ENCODE measurements around the gene ANKRD13B.
"Not testable (repeated sequence)": the region's sequence is repeated elsewhere in the genome, so short reads cannot be mapped to it uniquely, and the experiment has no call there.

The ANKRD13B gene

DNA sequence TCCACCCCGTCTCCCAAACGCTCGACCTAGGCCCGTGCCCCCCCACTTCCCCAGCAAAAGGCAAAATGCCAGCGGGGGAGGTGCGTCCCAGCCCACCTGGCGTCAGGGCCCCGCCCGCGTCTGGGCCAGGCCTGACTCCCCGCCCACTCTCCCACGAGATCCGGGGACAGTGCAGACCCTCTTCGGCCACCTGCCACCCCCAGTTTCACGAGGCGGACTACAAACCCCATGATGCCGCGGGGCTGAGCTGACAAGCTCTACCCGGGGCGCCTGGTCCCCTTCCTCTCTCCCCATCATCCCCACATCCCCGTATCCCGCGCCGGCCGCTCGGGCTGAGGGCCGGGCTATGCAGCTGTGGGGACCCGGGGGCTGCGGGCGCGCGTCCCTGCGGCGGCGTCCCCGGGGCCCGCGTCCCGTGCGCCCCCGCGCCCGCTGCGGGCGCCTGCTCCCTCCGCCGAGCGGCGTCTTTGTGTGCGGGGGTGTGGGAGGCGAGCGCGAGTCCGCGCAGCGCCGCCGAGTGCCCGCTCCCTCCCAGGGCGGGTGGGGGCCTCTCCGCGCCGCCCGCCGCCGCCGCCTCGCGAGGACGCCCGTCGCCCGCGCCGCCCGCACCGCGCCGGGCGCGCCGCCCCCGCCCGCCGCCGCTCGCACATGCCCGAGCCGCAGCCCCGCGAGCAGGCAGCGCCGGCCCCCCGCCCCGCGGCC, at the start of gene ANKRD13B:
ANKRD13B (plus strand) TSS at position 283 of the 702 bp plus-strand sequence. CDS start 490 bp downstream, outside the sequence.
- DNase-seq: peak; percentile 59 to 70

DNA sequence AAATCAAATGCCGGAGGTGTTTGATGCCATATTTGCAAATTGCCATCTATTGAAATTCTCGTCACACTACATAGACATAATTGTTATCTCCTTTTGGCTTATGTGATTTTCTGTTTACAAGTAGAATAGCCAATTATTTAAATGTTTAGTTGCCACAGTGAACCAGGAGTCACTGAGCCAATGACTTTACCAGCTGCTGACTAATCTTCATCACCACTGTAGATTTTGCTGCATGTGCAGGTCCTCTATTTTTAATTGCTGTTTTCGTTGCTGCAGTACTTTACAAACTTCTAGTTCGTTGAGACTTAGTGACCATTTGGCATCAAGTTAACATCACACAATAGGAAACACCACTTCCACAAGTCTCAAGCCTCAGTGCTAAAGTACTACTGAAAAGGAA, 48.9 kb upstream of the ANKRD13B start:
- DNase-seq: no peak

DNA sequence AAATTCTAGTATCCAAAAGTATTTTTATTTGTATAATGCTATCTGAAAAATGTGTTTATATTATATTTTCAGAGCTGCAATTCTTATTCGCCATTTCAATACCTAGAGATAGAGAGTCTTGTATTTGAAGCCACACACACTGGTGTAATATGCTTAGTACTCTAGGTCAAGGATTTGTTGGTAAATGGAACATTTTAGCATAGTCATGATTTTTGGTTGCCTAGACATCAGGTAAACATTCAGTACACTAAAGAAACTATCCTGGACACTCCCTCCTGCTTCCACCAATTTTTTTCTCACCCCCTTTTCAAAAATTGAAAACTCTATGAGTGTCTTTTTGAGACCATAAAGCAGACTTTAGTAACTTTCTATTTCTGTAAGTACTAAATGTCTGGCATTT, 46.8 kb upstream of the ANKRD13B start:
- DNase-seq: no peak

DNA sequence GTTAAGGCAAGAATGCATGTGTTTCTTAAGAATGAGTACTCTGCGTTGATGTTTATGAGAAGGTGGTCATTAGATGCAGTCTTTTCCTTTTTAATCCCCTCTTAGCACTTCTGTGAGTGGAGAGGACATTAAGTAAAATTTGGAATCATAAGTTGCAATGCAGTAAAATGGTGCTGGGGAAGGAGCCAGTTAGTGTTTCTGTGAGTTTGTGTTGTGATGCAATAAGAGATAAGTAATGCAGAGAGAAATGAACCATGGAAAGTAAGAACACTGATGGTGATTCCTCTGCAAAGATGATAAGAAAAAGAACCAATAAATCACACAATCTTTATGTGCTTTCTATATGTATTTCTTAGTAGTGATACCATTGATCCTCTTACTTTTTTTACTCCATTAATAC, 46.1 kb upstream of the ANKRD13B start:
- no peak for DNase-seq

DNA sequence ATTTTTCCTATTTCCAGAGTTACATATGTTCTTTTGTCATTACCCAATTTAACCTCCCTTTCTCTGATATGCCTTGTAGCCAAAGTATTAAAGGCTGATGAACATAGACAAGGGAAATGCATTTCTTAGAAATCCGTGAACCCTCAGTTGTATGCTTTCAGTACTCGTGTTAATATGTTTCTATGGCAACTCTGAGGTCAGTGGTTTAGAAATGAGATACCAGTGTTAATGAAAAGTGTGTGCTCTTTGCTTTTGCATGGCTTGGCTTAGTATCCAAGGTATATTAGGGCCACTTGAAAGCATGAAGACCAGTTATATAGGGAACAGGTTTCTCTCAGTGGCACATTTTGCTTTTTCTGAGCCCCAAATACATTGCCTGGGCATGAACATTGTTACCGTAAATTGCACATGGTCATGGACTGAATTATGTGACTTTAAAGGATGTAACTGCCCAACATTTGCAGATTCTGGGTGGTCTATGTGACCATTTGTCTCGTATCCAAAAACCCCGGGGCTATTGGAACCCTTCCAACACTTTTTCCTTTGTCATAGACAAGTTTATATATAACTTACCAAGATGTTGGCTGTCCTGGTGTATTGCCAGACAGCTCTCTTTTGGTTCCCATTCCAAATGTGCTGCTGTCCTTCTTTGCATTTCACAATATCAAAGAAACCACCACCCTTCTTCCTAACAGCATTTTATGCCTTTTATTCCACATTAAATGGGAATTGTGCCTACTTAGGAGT, 43.6 kb upstream of the ANKRD13B start:
- DNase-seq: no peak

DNA sequence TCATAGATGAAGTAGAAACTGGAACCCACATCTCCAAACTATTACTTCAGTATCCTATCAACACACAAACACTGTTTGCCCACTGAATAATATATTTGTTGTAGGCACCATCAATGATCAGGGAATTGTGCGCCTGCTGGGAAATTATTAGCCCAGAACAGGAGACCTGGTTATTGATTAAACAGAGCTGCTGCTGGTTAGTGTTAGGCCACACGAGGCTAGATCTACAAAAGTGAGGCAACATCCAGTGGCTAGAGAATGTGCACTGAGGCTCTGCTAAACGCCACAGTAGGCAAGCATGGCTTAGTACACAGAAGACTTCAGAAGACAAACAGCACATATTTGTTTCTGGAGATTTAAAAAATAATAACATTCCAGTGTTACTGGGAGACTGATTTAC, 37.1 kb upstream of the ANKRD13B start:
- no peak for DNase-seq

DNA sequence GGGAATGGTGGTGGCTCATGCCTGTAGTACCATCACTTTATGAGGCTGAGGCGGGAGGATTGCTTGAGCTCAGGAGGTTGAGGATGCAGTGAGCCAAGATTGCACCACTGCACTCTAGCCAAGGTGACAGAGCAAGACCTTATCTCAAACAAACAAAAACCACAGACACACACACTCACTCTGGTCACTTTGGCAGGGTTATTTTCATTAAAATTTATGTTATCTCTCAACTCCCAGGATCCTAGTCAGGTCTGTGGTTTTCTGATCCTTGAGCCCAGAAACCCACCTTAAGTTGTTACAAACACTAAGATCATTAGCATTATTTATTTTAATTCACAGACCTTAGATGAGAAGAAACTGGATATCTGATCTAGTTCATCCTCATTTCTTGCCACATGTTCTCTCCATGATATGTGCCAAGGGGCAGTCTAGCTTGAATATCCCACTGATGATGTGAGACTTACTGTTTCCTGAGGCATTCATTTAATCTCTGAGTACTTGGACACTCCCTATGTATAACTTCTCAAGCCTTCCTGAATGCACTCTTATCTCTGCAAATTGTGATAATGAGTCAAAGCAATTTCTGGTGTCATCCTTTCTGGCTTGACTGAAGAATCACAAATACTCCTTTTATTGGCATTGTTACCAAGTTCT, 35.7 kb upstream of the ANKRD13B start:
- no peak for DNase-seq

DNA sequence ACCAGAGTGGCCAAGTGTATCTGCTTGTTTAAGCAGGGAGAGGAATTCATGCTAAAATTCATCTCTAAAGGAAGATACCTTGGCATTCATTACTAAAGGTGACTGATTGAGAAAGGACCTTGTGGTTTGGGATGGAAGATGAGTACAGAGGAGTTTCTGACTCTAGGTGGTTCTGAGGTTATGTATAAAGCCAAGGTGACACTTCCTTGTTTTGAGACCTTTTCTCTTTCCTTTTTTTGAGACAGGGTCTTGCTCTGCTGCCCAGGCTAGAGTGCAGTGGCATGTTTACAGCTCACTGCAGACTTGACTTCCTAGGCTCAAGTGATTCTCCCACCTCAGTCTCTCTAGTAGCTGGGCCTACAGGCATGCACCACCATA, 35.2 kb upstream of the ANKRD13B start:
- no peak for DNase-seq

DNA sequence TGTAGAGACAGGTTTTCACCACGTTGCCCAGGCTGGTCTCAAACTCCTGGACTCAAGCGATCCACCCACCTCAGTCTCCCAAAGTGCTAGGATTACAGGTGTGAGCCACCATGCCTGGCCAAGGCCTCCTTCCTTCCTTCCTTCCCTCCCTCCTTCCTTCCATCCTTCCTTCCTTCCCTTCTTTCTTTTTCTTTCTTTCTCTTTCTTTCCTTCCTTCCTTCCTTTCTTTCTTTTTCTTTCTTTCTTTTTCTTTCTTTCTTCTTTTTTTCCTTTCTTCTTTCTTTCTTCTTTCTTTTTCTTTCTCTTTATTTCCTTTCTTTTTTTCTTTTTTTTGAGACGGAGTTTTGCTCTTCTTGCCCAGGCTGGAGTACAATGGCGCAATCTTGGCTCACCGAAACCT, 34.8 kb upstream of the ANKRD13B start:
- not testable (repeated sequence) for DNase-seq

DNA sequence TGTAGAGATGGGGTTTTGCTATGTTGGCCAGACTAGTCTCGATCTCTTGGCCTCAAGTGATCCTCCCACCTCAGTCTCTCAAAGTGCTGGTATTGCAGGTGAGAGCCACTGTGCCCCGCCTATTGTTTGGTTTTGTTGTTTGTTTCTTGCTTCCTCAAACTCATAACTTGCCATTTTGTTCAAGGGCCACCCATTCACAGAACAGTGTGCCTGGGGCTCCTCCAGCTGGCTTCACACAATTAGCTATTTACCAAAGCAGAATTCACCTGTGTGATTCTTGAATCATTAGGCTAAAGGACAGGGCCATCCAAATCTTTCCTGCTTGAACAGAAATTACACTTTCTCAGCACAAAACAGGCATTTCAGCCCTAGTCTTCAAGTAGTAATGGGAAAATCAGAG, 33.3 kb upstream of the ANKRD13B start:
- DNase-seq: no peak

DNA sequence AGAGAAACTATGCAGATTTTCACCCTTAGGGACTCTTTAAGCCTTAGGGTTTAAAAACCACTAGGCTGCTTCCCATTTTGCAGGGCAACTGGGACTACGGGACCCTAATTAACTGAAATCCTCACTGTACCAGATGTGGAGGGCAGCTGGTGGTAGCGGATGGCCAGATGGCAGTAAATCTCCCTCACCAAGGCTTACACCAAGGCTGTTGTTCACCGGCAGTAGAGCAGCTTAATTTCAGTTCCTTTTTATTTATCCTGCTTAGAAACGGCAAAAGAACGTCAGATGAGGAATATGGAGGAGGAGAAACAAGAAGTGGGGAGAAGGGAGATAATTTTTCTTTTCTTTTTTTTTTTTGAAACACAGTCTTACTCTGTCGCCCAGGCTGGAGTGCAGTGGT, 32.6 kb upstream of the ANKRD13B start:
- DNase-seq: no peak

DNA sequence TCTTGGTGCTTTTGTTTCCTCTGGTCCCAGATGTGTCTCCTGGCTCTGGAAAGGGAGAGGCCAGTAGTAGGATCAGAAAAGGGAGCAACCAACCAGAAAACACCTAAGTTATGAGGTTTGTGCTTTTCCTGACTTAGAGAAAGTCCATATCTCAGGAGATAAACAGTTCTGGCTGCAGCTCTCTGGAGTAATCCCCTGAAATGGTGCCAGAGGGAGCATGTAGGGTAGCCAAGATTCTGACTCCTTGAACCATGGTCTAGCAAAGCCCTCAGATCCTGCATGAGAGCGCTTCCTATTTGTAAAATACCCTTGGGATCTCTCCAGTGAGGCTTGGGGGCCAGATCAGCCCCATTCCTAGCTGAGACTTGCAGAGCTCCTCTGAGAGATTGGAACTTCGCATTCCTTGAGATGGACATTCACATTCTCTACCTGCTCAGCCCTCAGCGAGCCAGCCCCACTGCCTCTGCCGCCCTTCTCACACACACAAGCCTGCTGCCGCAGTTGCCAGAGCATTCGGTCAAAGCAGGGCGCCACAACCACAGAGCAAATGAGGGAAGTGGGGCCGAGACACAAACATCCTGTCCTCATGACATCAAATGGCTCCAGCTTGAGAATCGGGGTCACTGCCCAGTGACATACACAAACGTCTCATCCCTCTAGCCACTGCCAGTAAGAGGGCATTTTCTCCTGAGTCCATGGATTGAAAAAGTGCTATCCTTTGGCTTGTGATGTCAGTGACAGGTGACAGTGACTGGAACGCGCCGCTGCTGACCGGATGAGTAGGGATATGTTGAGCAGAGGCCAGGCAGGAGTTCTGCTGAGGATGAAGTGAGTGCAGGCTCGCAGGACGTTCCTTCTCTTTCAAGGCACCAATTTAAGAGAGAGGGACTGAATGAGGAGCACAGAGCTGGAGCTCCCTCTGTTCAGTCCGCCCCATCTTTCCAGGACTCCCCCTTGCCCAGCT, 31.1 kb upstream of the ANKRD13B start:
- no peak for DNase-seq

DNA sequence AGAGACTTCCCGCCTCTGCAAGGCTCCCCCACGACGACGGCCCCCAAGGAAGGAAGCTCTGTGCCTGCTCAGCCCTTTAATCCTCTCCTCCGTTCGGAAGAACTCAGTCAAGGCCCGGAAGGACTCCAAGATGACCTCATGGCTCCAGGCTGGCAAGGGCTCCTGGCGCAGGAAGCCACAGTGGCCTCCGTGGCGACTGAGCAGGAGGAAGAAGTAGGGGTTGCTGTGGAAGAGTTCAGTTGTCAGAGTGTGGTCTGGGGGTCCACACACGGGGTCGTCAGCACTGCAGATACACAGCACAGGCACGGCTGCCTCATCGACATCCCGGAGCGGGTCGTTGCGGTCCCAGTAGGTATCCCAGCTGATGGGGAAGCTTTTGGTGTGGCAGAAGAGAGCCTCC, 30.3 kb upstream of the ANKRD13B start:
- DNase-seq: no peak

DNA sequence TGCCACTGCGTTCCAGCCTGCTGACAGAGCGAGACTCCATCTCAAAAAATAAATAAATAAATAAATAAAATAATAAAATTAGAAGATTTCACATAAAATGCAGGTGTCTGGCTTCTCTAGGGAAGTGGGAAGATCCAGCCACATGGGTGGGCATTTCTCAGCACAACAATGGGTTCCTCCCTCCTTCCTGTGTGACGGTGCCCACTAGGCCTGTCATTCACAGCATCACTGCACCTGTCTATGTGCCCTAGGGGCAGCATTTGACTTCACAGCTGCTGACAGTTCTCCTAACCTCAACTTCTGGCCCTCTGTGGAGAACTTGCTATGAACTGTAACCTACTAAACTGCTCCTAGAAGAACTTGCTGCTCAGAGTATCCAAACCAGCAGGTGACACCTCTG, 29.1 kb upstream of the ANKRD13B start:
- no peak for DNase-seq

DNA sequence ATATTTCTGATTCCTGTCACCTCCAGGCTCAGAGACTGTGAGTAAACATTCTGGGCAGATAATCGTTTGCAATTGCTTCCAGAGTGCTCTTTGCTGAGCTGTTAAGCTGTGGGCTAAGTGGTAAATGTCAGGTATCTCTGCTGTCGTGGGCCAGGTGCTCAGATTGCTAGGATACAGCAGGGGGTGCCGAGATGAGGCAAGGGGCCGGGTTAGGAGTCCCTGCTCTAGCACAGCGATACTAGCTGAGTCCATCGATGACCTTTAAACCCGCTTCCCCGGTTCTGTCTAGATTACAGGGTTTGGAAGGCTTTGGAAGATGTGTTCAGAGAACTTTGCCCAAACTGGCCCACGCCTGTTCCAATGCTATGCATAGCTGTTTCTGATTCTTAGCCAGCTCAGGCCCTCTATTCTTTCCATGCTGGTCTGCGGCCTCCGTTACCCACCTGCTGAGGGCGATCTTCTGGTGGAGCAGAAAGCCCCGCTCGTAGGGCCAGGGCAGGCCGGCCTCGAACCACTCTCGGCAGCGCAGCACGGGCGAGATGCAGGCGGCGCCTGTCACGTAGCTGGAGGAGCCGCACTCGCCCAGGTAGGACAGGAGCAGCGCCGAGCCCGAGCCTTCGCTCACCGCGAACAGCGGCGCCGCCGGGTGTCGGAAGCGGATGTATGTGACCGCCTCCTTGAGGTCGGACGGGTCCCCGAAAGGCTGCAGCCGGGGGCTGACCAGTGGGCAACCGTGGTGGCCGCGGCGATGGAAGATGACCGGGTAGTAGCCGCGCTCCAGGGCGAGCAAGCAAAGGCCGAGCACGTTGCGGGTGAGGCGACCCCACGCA, 27.1 kb upstream of the ANKRD13B start:
- peak; percentile 53 to 71 for DNase-seq

DNA sequence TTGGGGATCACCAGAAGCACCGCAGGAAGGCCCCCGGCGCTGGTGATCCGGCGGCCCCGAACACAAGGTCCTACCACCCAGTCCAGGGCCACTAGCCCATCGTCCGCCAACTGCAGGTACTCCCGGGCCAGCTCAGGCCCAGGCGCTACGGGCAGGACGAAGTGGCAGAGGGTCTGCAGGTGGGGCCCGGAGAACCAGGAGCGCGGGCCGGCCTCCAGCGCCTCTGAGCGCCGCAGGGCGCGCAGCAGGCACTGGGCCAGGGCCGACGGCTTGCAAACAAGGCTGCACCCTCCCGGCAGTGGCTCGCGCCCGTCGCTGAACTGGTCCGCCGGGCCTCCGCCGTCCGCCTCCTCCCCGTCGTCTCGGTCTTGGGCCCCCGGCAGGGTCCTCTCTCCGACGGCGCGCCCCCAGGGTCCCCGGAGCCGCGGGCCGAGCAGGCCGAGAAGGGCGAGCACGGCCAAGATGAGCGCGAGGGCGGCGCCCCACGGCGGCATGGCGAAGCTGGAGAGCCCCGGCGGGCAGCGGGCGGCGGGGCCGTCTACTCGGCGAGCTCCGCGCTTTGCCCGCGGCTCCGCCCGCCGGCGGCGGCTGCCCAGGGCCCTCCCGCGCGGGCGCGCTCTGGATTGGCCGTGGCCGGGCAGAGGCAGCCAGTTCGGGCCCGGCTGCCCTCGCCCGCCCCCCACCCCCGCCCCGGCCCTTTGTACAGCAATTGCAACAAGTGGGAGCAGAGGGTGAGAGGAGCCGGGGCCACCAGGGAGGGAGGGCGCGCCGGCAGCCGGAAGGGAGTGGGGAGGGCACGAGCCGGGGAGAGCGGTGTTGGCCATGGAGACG, 26.2 kb upstream of the ANKRD13B start, which contains the start of gene ABHD15:
ABHD15 (minus strand) TSS at position 565 of the 831 bp plus-strand sequence; CDS start at position 494, 71 bp downstream.
- peak; percentile 62 to 69 for DNase-seq

DNA sequence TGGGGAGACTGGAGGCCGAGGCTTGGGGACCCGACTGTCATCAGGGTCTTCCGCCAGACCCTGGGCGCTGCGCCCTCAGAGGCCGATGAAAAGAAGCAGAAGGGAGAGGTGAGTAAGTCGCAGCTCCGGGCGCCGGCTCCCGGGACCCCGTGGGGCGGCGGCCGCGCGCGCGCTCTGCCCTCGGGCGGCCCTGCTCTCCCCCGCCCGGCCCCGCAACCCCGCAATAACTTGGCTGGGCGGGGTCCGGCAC, 25.7 kb upstream of the ANKRD13B start:
- no peak for DNase-seq

DNA sequence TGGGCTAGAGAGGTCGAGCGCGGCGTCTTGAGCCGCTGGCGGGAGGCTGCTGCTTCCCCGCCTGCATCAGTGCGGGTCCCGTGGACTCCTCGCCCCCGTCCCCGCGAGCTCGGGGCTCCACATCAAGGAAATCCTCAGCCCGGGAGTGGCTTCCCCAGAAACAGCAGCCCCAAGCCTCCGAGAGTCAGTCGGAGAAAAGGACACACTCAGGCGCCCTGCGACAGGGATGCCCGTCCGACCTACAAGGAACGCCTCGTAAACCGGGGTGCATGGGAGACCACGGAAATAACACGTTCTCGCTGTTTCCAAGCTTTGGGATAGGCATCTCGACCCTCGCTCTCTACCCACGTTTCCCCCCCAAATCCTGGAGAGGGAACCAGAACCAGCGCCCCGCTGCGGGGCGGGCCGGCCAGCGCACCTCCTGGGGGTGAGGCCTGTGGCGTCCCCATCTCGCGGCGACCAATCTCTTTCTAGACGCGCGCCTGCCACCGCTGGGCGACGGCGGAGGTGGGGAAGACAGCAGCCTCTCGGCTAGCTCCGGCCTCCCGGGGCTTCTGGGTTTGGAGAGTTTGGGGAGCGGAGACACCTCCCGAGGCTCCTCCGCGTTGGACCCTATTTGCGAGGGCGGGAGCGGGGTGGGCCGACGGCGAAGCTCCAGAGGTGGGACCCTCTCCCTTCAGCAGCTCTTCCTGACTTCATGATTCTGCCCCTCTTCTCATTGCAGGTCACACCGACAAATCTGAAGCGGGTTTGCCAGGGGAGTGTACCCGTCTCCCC, 25.2 kb upstream of the ANKRD13B start:
- DNase-seq: peak; percentile 77 to 82

DNA sequence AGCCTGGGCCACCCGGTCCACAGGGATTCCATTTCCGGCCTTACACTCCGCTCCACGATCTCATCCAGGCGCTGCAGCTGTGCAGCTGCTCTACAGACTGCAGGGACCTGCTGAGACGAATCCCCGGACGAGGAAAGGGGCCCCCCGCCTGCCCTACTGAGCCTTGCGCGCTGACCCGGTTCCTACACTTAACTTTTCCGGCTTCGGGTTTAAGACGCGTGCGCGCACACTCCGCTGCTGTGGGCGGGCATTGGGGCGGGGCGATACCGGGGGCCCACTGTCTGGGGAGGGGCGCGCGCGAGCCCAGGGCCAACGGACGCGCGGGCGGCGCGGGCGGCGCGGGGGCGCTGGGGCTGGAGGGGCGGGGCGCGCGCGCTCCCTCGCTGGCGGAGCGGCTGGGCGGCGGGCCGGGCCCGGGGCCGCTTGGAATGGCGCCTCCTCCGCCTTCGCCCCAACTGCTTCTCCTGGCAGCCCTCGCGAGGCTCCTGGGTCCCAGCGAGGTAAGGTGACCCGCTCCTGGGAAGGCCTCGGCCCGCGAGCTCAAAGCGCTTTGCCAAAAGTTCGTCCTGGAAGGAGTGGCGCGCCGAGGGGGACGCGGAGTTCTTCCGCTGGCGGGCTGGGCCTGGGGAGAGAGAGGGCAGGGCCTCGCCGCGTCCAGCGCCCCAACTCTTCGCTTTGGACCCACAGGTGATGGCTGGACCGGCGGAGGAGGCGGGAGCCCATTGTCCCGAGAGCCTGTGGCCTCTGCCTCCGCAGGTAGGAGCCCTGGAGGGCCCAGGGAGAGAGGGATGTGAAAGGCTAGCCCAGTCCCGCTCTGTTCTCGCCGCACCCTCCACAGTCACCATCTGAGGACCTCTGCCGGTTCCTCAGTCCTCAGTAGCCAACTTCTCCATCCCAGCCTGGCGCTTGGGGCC, 24.3 kb upstream of the ANKRD13B start, which contains the start of gene TP53I13:
TP53I13 (plus strand) TSS at position 371 of the 914 bp plus-strand sequence; CDS start at position 429, 58 bp downstream.
- peak; percentile 90 to 95 for DNase-seq

All from stimulated activated CD4-positive, alpha-beta T cell treated with anti-CD3 and anti-CD28 coated beads, Interleukin-2, amount 100 ng/mL, for 24 hours (primary cell).